GM18499 (cell line): ENCODE measurements around the gene RGS17.

ENCODE experiments used
- ATAC-seq: cut with Tn5 transposase; IDR thresholded peaks from one replicate; pipeline ENCODE4 v1.9.1; 2021; ENCODE audit warnings: moderate number of reproducible peaks; ENCODE audit not compliant: insufficient read depth, unreplicated experiment

RGS17 gene

DNA sequence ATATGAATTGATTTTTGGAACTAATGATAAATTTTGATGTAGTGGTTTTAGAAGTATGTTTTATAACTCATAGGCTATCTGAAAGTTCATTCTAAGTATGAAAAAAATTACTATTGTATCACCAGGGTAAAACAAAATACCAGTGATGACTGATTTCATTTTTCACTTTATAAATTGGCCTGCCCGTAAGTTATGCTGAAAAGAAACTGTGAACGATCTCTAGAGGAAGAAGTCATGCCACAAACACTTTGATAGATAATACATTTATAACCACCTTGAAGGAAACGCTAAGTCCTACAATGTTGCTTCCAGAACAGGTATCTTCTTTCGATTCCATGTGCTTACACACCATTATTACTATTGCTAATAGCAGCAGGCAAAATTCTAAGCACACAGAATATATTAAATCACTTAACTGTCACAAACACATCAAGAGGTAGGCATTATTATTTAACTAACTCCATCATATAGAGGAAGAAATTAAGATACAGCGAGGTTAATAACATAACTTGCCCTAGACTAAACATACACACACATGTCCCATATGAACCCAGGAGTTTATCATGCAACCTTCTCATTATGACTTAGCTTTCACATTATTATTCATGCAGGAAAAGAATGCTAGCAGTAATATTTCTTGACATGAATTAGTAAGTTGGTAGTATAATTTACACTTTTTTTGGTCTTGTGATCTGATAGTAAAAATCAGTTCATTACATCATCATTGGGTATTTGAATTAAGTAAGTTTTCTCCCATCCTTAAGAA, 44.7 kb downstream of the RGS17 start:
- ATAC-seq = no peak

DNA sequence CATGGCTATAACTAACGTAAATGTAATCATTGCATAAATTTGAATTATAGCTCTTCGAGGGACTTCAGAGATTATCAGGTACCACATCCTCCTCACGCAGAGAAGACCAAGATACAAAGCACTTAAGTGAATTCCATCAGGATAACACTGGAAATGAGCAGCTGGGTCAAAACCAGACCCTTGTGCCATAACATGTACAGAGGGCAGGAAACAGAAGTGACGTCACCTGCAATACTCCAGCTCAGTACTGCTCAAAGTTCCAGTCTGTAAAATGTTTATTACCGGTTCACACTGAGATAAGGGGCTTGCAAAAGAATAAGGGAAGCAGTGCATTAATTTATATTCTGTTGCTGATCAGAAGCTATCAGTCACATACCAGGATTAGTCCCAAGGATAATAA, 45.8 kb downstream of the RGS17 start:
- ATAC-seq = no peak

- ATAC-seq = no peak
These were observed 46.7 kb downstream of the RGS17 start for GRCh38 chr6:153084393-153084792.

GRCh38 chr6:153083869-153084268, 47.2 kb downstream of the RGS17 start:
- no peak for ATAC-seq

DNA sequence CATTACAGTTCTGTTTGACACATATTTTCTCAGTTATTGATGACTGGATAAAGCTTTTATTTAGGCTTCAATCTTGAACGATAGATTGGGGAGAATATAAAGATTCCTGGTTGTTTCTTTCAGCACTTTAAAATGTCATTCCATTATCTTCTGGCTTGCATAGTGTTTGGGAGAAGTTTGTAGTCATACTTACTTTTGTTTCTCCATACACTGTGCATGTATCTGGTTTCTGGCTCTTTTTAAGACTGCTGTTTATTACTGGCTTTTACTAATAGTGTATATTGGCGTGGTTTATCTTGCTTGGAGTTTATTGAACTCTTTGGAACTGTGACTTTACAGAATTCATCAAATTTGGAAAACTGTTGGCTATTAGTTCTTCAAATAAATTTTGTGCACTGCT, 49.2 kb downstream of the RGS17 start:
- no peak for ATAC-seq

GRCh38 chr6:153076431-153076830, 54.7 kb downstream of the RGS17 start:
- ATAC-seq = no peak

DNA sequence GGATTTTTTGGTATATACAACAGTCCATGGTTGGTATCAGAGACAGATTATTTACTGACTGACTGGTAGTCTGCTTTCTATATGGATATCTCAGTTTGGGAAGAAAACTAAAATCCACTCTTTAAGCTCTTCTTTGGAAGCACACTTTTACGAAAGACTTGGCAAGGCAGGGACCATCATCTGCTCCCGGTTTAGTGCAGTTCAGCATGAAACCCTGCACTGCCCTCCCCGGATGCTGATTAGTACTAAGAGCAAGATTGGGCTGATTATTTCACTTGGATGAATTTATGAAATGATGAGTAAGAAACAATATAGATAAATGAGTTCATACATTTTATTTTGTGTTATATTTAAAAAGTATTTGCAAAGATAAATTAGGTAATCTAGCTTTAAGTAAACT, 56.3 kb downstream of the RGS17 start:
- no peak for ATAC-seq

DNA sequence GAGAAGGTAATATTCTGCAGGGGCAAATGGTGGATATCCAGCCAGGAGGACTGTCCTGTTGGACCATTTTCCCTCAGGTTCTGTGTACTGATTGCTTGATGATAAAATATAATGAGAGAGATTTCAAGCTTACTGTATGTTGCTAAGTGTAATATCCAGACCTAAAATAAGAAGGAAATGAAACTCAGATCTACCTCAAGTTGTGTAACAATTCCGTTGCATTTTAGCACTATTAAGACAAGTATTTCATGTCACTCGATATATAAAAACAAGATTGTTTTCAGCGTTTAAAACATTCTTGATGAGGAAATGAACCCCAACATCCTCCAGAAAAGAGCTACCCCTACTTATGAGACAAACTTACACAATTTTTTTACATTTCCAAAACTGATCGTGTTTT, 57.2 kb downstream of the RGS17 start:
- no peak for ATAC-seq

DNA sequence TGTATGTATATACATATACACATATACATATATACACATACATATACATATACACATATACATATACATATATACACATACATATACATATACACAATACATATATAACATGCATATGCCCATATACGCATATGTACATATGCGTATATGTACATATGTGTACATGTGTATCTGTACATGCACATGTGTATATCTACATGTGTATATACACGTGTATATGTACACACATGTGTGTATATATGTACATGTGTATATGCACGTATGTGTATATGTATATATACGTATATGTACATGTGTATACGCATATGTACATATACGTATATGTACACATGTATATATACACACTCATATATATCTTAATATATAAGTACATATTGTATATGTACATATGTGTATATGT, 60.3 kb downstream of the RGS17 start:
- ATAC-seq = no peak

DNA sequence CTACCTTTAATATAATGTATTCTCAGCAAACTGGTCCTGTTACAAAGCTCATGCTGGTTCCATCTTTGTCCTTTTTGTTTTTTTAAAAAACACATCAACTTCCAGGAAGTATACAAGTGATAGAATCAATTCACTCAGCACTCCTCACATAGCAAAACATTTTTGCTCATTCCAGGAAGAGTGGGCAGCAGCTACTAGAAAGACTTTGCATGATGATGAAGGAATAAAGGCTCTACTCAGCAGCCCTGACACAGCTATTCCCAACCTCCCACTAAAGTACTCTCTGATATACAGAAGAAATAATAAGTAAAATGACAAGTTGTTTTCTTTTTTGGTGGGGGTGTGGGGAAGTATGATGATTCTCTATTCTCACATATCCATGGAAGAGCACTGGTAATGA, 61.2 kb downstream of the RGS17 start:
- no peak for ATAC-seq

DNA sequence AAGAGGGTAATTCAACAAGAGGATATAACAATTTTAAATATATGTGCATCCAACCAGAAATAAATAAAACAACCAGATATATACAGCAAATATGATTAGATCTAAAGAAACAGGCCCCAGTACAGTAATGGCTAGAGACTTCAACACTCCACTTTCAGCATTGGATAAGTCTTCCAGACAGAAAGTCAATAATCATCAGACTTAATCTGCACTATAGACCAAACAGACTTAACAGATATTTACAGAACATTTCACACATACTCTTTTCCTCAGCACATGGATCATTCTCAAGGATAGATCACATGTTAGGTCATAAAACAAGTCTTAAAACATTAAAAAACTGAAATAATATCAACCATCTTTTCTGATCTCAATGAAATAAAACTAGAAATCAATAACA, 65.9 kb downstream of the RGS17 start:
- ATAC-seq = no peak

DNA sequence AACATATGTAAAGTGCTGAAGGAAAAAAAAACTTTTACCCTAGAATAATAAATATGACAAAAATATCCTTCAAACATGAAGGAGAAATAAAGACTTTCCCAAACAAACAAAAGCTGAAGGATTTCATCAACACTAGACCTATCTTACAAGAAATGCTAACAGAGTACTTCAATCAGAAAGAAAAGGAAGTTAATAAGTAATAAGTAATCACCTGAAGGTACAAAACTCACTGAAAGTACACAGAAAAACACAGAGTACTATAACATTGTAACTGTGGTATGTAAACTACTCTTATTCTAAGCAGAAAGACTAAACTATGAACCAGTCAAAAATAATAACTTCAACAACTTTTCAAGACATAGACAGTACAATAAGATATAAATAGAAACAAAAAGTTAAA, 67.1 kb downstream of the RGS17 start:
- no peak for ATAC-seq

DNA sequence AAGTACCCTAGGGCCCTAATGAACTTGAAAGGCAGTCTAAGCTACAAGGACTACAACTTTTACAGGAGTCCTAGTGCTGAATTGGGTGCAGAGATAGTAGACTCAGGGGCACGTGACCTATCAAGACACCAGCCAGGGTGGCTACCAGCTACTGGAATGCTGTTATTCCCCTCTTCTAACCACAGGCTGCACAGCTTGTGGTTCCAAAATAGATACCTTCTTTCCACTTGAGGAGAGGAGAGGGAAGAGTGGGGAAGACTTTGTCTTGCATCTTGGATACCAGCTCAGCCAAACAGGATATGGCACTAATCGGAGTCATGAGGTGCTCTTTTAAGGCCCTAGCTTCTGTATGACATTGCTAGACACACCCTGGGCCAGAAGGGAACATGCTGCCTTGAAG, 68.6 kb downstream of the RGS17 start:
- ATAC-seq = no peak

DNA sequence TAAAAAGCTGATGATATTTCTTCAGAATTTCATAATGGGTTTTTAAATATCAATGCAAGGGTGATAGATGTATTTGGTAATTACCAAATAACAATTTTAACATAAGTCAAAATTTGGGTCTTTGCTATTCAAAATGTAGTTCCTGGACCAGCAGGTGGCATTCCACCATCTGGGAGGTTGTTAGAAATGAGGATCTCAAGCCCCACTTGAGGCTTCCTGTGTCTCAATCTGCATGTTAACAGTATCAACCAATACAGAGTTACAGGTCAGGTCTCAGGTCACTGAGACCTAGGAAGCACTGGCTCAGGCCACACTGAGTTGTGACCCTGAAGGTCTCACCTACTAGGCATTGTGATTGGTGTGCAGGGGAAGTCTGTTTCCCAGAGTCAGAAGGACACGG, 71.3 kb downstream of the RGS17 start:
- no peak for ATAC-seq

- no peak for ATAC-seq
These were observed 71.8 kb downstream of the RGS17 start for GRCh38 chr6:153059311-153059710.

DNA sequence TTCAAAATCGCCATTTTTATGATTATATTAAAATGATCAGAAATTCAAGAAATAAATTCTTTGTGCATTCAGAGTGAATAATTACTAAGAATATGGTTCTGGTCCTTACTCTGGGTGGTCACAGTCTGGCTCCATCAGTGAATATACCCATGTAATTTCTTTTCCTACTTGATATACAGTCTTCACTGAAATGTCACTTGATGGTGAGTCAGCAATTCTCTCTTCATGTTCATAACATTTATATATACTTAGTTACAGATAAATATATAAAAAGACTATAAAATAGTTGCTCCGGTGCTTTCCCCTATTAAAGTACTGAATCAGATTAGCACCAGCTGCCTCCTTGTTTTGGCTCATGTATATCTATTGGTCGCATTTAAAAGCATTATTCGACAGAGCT, 72.2 kb downstream of the RGS17 start:
- no peak for ATAC-seq

GRCh38 chr6:153058291-153058690, 72.8 kb downstream of the RGS17 start:
- ATAC-seq = no peak

DNA sequence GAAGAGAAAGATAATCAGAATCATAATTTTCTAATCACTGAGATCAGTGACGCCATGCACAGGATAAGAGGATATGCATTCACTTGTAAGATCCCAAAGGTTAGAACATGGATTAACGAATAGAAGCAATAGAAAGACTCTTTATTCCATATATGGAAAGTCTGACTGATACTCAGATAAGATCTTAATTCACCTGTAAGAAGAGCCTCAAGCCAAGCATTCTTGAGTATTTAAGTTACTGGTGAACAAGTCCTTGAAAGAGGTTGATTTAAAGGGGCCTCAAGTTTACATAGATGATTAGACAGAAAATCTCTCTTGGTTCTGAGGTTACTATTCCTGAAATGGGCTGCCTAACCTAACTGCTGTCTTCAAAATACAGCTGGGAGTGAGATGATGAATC, 74.8 kb downstream of the RGS17 start:
- ATAC-seq = no peak

GRCh38 chr6:153051801-153052200, 79.3 kb downstream of the RGS17 start:
- no peak for ATAC-seq

GRCh38 chr6:153048631-153049030, 82.5 kb downstream of the RGS17 start:
- no peak for ATAC-seq

- ATAC-seq = no peak
These were observed 83.7 kb downstream of the RGS17 start for GRCh38 chr6:153047386-153047785.

DNA sequence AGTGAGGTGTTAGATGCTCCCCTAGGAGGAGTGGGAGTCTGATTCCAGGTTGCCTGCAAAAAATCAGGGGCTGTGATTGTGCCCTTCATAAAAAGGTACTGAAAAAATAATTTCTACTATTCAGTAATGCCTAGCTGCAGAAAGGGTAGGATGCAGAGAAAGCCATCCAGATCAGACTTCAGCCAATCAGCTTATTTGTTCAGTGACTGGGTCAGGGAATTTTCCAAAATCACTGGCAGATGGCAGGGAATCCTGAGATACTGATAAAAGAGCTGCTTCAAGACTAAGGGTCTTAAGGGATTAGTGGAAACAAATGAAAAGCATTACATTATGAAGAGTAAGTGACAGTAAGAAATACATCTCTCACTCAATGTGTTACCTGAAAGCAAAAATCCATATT, 85.8 kb downstream of the RGS17 start:
- no peak for ATAC-seq

DNA sequence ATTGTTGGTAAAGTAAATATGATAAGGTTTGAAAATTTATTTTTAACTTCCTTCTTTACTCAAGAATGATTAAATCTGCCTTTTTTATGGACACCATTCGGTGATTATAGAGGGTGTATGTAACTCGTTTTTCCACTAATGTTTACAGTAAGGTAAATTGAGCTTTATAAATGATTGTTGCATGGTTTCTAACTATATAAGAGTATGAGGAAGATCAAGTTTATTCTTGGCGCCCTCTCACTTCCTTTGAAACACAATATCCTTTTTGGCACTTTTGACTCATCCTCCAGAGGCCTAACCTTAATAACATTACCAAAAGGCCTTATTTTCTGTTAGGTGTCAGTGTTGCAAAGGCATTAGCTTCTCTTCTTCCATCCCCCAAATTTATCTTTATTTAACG, 86.8 kb downstream of the RGS17 start:
- no peak for ATAC-seq
